ENCODE measurements around the gene RFT1. TPM values are rescaled to one million over a fixed set of nuclear protein-coding genes. Genes with fewer than 3 reads are reported as not detected.

The RFT1 gene
- total and polyA plus RNA-seq, 2 experiments from 2014 or later = 11.3 to 13.3 TPM

- TF ChIP-seq ZNF462 (CRISPR knock-in tag; IDR thresholded peaks at IDR 0.05) = no peak
- no peak for TF ChIP-seq NANOG (IDR thresholded peaks at IDR 0.05; ENCODE audit: borderline replicate concordance)
- no peak for TF ChIP-seq ZNF331 (CRISPR knock-in tag; IDR thresholded peaks at IDR 0.05; ENCODE audit: low read depth)
- TF ChIP-seq EZH2phosphoT487 (IDR thresholded peaks at IDR 0.05; ENCODE audit: unreplicated experiment) = no peak
Observed at GRCh38 chr3:53167418-53168174, 37.4 kb upstream of the RFT1 start (continued).

GRCh38 chr3:53166781-53167291, 36.6 kb upstream of the RFT1 start:
- no peak overlapping the region for H3K27ac Mint-ChIP-seq
- no peak for ATAC-seq
- H2AFZ ChIP-seq = no peak overlapping the region
- H3K9me3 Mint-ChIP-seq = no peaks in the 10 kb centered on the region; the same call in 2 of the 3 replicates
- H3K27me3 Mint-ChIP-seq (ENCODE audit: insufficient read depth, low read depth, poor library complexity) = peaks cover 13% of the 10 kb centered on the region
- H3K4me3 ChIP-seq = no peak overlapping the region
- H3K4me1 Mint-ChIP-seq = peaks cover 50% of the 10 kb centered on the region
- 0 out of 2 replicates have a peak, but pooled peaks cover 12% of the 10 kb centered on the region for H3K79me2 ChIP-seq (replicated peaks; ENCODE audit: insufficient read depth)
- no peak overlapping the region for H3K4me2 ChIP-seq
- H4K20me1 ChIP-seq (replicated peaks; ENCODE audit: insufficient read depth) = peaks cover 7% of the 10 kb centered on the region
- H3K4me3 Mint-ChIP-seq = no peak overlapping the region
- no peak for DNase-seq (ENCODE audit: low spot score)
- 0 out of 2 replicates have a peak, but pooled peaks cover 4% of the 10 kb centered on the region for H3K27me3 ChIP-seq (ENCODE audit: insufficient read depth)
- H3K9me2 ChIP-seq (ENCODE audit: insufficient read depth) = no peaks in the 10 kb centered on the region
- H3K36me3 Mint-ChIP-seq (ENCODE audit: low read depth) = no peaks in the 10 kb centered on the region; the same call in 2 of the 3 replicates
- no peak overlapping the region for H3K27ac ChIP-seq (ENCODE audit: low read depth)
- H3F3A ChIP-seq (replicated peaks; ENCODE audit: low read depth) = no peaks in the 10 kb centered on the region
- H3K36me3 ChIP-seq (ENCODE audit: insufficient read depth) = no peaks in the 10 kb centered on the region
- H3K4me1 ChIP-seq (ENCODE audit: insufficient read depth) = peaks cover 21% of the 10 kb centered on the region
- TF ChIP-seq ZNF331 (CRISPR knock-in tag; IDR thresholded peaks at IDR 0.05; ENCODE audit: low read depth) (no peak), EZH2phosphoT487 (IDR thresholded peaks at IDR 0.05; ENCODE audit: unreplicated experiment) (no peak), NANOG (IDR thresholded peaks at IDR 0.05; ENCODE audit: borderline replicate concordance) (no peak), JUNB (IDR thresholded peaks at IDR 0.05; ENCODE audit: unreplicated experiment) (no peak), CREB1 (CRISPR knock-in tag; IDR thresholded peaks at IDR 0.05; ENCODE audit: low read depth) (no peak), ZNF114 (CRISPR knock-in tag; IDR thresholded peaks at IDR 0.05) (no peak), EZH2 (IDR thresholded peaks at IDR 0.05; ENCODE audit: low read depth, unreplicated experiment) (no peak), ZNF462 (CRISPR knock-in tag; IDR thresholded peaks at IDR 0.05) (no peak)
